Breast epithelium (tissue), 4 donors: ENCODE measurements around the gene DTX2. TPM values are rescaled to one million over a fixed set of nuclear protein-coding genes. Genes with fewer than 3 reads are reported as not detected.
"Not testable (repeated sequence)": the region's sequence is repeated elsewhere in the genome, so short reads cannot be mapped to it uniquely, and the experiment has no call there.

Experiments
- DNase-seq, 2 donors: peaks; one replicate each; pipeline ENCODE4 v3.0.0-alpha.2; 2019; ENCODE audit warnings: low spot score in 2 of 2
- H3K27ac ChIP-seq, 2 donors: fragments of 200-600 bp; sonication (generic) in 1 of 2; one replicate each; pipeline ENCODE4 v1.5.1; 2016 to 2019; ENCODE audit warnings: mild to moderate bottlenecking in 1 of 2
- H3K27me3 ChIP-seq, 2 donors: fragments of 200-600 bp; sonication (generic) in 1 of 2; one replicate each; pipeline versions ENCODE4 v1.5.1 to v1.6.0; 2017 to 2019; ENCODE audit warnings: control low read depth in 1 of 2, mild to moderate bottlenecking in 1 of 2
- H3K36me3 ChIP-seq: fragments of 200-600 bp; one replicate; pipeline ENCODE4 v1.5.1; 2019
- H3K4me1 ChIP-seq, 2 donors: fragments of 200-600 bp; sonication (generic); one replicate each; pipeline ENCODE4 v1.5.1; 2016 to 2019; ENCODE audit warnings: control low read depth in 1 of 2
- H3K4me3 ChIP-seq, 3 donors: fragments of 200-600 bp; sonication (generic); 1 replicate in 2 of 3; 2 replicates in 1 of 3; pipeline ENCODE4 v1.5.1; 2016 to 2019; ENCODE audit warnings: mild to moderate bottlenecking in 3 of 3, moderate library complexity in 2 of 3
- H3K9me3 ChIP-seq, 2 donors: fragments of 200-600 bp; sonication (generic) in 1 of 2; one replicate each; pipeline ENCODE4 v1.5.1; 2016 to 2019; ENCODE audit warnings: control low read depth in 1 of 2
- POLR2A ChIP-seq: fragments of 450-650 bp; IDR thresholded peaks from one replicate; pipeline ENCODE4 v1.6.1; 2016; ENCODE audit warnings: antibody characterized with exemption, mild to moderate bottlenecking, moderate library complexity
- POLR2AphosphoS5 ChIP-seq, 3 donors: sonication (generic); formaldehyde crosslinking; IDR thresholded peaks; one replicate each; pipeline ENCODE4 v1.6.1; 2017; ENCODE audit warnings: antibody characterized with exemption in 3 of 3
- intact Hi-C: fragments of 100-400 bp; cut with DNase I; formaldehyde crosslinking; loops from one replicate; pipeline ENCODE4 v1.15.1; 2023; ENCODE audit warnings: low total_unique reads
- total RNA-seq, 3 donors: library from RNA; depleted of rRNA; stranded (reverse); fragments of >200 nt; gene quantifications; one replicate each; pipeline ENCODE4 v1.1.0, GENCODE V29; 2016
- TF ChIP-seq, protein P1 (sequence below), 3 donors: fragments of 450-650 bp; IDR thresholded peaks; one replicate each; pipeline ENCODE4 v1.5.1; 2016 to 2017; ENCODE audit warnings: antibody characterized with exemption in 3 of 3, mild to moderate bottlenecking in 3 of 3, moderate library complexity in 3 of 3

The DTX2 gene
- total RNA-seq, 3 donors from 2014 or later: 17.6 to 30.5 (median 21.7) TPM

GRCh38 chr7:76428868-76429805 lies 32.4 kb upstream of the DTX2 start:
- no peak for DNase-seq
- intact Hi-C loops: no loop called here
- Histone ChIP-seq H3K4me1 (no peaks in the 10 kb centered on the region), H3K36me3 (no peaks in the 10 kb centered on the region), H3K27me3 (no peaks in the 10 kb centered on the region), H3K4me3 (no peak overlapping the region), H3K27ac (no peak overlapping the region), H3K9me3 (no peaks in the 10 kb centered on the region)
- TF ChIP-seq, protein P1, sequence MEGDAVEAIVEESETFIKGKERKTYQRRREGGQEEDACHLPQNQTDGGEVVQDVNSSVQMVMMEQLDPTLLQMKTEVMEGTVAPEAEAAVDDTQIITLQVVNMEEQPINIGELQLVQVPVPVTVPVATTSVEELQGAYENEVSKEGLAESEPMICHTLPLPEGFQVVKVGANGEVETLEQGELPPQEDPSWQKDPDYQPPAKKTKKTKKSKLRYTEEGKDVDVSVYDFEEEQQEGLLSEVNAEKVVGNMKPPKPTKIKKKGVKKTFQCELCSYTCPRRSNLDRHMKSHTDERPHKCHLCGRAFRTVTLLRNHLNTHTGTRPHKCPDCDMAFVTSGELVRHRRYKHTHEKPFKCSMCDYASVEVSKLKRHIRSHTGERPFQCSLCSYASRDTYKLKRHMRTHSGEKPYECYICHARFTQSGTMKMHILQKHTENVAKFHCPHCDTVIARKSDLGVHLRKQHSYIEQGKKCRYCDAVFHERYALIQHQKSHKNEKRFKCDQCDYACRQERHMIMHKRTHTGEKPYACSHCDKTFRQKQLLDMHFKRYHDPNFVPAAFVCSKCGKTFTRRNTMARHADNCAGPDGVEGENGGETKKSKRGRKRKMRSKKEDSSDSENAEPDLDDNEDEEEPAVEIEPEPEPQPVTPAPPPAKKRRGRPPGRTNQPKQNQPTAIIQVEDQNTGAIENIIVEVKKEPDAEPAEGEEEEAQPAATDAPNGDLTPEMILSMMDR (IDR thresholded peaks at IDR 0.05): no peak
- TF ChIP-seq POLR2AphosphoS5 (IDR thresholded peaks at IDR 0.05) (no peak), POLR2A (no peak)

DNA sequence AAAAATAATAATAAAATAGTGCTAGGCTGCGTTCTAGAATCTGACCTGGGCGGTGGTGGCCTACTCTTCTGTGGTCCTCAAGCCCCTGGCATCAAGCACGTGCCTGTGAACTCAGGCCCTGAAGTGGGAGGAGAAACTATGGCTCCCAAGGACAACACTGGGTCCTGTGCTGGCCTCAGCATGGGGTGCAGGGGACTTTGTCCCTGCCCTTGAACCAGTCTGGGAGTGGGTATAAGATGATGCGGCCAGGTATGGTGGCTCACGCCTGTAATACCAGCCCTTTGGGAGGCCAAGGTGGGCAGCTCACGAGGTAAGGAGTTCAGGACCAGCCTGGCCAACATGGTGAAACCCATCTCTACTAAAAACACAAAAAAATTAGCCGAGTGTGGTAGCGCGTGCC lies 31.3 kb upstream of the DTX2 start:
- DNase-seq: no peak
- Histone ChIP-seq H3K36me3 (no peaks in the 10 kb centered on the region), H3K4me1 (no peaks in the 10 kb centered on the region), H3K27me3 (no peaks in the 10 kb centered on the region), H3K9me3 (no peaks in the 10 kb centered on the region), H3K27ac (no peak overlapping the region), H3K4me3 (no peak overlapping the region)
- TF ChIP-seq, protein P1 (IDR thresholded peaks at IDR 0.05): no peak
- intact Hi-C loops: no loop called here

DNA sequence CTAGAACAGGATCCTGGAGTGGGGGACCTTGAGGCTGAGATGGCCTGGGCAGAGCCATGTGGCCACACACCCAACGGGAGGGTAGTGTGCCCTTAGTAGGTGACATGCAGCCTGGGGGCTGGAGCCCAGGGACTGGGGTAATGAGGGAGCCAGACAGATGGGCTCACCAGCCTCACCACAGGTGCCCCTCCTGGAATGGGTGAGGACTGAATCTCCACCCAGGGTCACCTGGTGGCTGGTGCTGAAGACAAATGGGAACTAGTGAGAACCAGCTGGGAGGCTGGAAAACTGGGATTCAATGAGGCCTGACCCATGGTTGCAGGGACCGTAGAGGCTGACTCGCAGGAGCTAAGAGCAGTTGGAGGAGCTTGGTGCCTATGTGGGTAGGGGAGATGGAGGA lies 30.7 kb upstream of the DTX2 start:
- TF ChIP-seq, protein P1 (IDR thresholded peaks at IDR 0.05): no peak
- no peak for TF ChIP-seq POLR2AphosphoS5 (IDR thresholded peaks at IDR 0.05)
- no peak for TF ChIP-seq POLR2A
- Histone ChIP-seq H3K27ac (no peak overlapping the region), H3K27me3 (no peaks in the 10 kb centered on the region), H3K4me1 (no peaks in the 10 kb centered on the region), H3K36me3 (no peaks in the 10 kb centered on the region), H3K9me3 (no peaks in the 10 kb centered on the region), H3K4me3 (no peak overlapping the region)
- intact Hi-C loops: no loop called here
- DNase-seq: no peak

GRCh38 chr7:76437873-76438272 lies 23.6 kb upstream of the DTX2 start:
- H3K36me3 ChIP-seq, H3K4me3 ChIP-seq, H3K9me3 ChIP-seq, H3K27me3 ChIP-seq, intact Hi-C loops, H3K27ac ChIP-seq, H3K4me1 ChIP-seq: not testable (repeated sequence)
- DNase-seq: peak; percentile 73 to 77
- TF ChIP-seq, protein P1 (IDR thresholded peaks at IDR 0.05): peak in 1 of 3 donors; percentile 49

- H3K4me1 ChIP-seq, H3K4me3 ChIP-seq, H3K27ac ChIP-seq, H3K27me3 ChIP-seq, intact Hi-C loops, DNase-seq, H3K36me3 ChIP-seq, H3K9me3 ChIP-seq: not testable (repeated sequence)
These were observed 22.2 kb upstream of the DTX2 start for GRCh38 chr7:76439120-76439888.

DNA sequence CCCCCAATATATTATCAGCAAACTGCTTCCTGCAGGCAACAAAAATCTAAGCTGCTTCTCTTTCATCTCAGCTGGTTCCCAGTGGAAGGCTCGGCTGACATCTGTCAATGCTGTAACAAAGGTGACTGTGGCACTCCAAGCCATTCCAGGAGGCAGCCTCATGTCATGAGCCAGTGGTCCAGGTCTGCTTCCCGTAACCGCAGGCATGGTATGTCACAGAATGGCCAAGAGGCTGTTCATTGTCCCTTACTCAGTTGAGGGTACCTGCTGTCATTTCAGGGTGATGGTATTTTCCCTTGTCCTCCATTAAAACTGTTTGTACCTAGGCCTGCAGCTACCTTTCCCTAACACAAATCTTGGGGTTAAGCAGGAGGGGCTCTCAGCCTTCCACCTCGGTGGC lies 21.1 kb upstream of the DTX2 start:
- H3K36me3 ChIP-seq, H3K27me3 ChIP-seq, intact Hi-C loops, H3K4me1 ChIP-seq, H3K27ac ChIP-seq, H3K9me3 ChIP-seq, H3K4me3 ChIP-seq, DNase-seq: not testable (repeated sequence)

GRCh38 chr7:76441792-76442191 lies 19.7 kb upstream of the DTX2 start:
- DNase-seq, H3K4me1 ChIP-seq, H3K27ac ChIP-seq, H3K27me3 ChIP-seq, H3K36me3 ChIP-seq, H3K9me3 ChIP-seq, intact Hi-C loops, H3K4me3 ChIP-seq: not testable (repeated sequence)

DNA sequence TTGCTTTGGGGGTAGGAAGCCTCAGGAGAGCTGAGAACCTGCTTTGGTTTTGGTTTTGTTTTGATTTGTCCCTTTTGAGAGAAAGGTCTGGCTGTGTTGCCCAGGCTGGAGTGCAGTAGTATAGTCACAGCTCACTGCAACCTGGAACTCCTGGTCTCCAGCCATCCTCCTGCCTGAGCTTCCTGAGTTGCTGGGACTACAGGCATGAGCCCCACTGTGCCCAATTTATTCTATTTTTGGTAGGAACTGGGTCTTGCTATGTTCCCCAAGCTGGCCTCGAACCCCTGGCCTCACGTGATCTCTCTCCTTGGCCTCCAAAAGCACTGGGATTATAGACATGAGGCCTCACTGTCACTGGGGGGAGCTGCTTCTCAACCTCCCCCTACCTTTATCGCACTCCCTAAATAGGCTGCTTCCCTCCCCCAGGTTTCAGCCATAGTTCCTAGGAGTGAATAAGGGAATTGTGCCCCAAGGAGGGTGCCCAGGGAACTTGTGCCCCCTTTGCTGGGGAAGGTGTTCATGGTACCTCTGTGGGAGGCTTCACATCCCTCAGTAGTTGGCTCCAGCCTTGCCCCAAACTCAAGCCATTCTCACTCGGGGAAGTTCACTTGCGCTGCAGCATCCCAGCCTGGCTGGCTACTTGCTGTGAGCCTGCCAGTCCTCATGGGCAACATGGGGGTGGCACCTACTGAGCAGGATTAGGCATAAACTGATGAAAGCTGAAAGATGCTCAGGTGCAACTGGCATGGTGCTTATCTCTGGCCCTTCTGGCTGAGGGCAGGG lies 18.7 kb upstream of the DTX2 start:
- H3K4me3 ChIP-seq, H3K27me3 ChIP-seq, H3K4me1 ChIP-seq, intact Hi-C loops, H3K9me3 ChIP-seq, H3K36me3 ChIP-seq, DNase-seq, H3K27ac ChIP-seq: not testable (repeated sequence)
